AG10803 (cell line): ENCODE measurements around the gene PSTPIP1.

Source experiments
- DNase-seq: peaks from one replicate; pipeline ENCODE4 v3.0.0; 2010; ENCODE audit warnings: low read depth
- H3K4me3 ChIP-seq: 2 replicates; pipeline ENCODE4 v1.5.1; 2011; ENCODE audit warnings: mild to moderate bottlenecking, low read length, control low read depth
- TF ChIP-seq, protein P1 (sequence below): conservative IDR thresholded peaks from 2 replicates; pipeline ENCODE4 v1.5.1; 2011; ENCODE audit warnings: mild to moderate bottlenecking, low read length, control low read depth, inconsistent platforms

The PSTPIP1 gene

DNA sequence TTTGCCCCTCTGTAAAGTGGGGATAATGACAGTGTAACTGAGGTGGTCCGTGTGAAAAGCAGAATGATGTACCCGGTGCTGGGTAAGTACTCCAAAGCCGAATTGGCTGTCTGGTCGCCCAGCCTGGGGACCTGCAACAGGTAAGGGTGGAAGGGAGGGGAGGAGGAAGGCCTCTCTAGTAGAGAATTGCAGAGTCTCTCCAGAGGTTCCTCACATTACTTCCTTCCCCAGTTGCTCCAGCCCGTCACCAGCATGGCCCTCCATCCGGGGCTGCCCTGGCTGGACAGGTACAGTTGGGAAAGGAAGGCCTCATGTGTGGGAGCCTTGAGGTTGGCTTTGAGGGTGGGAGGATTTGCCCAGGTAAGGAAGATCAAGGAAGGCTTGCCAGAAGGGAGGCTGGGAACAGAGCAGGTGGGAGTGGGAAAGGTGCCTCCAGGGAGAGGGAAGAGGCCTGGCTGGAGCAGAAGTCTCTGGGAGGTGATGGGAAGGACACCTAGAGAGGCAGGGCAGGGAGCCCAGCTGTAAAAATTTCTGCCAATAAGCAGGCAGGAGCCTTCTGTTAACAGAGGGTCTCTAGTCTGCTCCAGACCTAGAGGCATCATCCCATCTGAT is 1.7 kb upstream of the PSTPIP1 start:
- no peak overlapping the region for H3K4me3 ChIP-seq
- no peak for DNase-seq
- TF ChIP-seq, protein P1, sequence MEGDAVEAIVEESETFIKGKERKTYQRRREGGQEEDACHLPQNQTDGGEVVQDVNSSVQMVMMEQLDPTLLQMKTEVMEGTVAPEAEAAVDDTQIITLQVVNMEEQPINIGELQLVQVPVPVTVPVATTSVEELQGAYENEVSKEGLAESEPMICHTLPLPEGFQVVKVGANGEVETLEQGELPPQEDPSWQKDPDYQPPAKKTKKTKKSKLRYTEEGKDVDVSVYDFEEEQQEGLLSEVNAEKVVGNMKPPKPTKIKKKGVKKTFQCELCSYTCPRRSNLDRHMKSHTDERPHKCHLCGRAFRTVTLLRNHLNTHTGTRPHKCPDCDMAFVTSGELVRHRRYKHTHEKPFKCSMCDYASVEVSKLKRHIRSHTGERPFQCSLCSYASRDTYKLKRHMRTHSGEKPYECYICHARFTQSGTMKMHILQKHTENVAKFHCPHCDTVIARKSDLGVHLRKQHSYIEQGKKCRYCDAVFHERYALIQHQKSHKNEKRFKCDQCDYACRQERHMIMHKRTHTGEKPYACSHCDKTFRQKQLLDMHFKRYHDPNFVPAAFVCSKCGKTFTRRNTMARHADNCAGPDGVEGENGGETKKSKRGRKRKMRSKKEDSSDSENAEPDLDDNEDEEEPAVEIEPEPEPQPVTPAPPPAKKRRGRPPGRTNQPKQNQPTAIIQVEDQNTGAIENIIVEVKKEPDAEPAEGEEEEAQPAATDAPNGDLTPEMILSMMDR = no peak

DNA sequence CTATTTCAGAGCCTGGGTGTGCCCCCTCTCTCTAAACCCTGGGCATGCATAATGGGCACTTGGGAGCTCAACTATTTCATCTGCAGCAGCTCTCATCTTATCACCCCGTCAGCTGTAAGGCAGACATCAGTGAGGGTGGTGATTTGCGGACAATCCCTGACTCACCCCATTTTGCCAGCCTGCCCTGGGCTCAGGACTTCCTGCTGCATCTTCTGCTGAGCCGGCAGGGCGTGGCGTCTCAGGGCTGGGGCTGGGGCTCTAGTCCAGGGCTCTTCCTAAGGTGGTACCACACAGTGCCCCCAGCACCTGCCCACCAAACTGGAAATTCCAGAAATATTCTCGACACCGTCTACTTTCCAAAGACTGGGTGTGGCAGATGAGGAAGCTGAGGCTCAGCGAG is 925 bp upstream of the PSTPIP1 start:
- H3K4me3 ChIP-seq = no peak overlapping the region
- no peak for DNase-seq
- TF ChIP-seq, protein P1 = no peak

DNA sequence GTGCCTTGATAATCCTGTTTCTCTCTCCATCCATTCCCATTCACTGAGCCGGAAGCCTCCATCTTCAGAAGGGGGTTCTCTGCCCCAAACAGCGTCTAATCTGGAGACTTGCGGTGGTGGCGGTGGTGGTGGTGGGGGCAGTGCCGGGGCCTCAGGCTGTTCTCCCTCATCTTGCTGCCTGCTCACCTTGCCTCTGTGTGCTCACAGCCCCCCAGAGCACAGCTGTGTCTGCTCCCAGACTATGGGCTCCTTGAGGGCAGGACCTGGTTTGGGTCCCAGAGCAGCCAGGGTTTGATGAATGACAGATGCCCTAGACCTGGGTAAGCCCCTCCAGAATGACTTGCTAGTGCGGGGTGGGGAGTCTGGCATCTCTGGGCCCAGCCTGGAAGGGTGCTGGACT is 430 bp upstream of the PSTPIP1 start:
- DNase-seq = no peak
- TF ChIP-seq, protein P1 = no peak

DNA sequence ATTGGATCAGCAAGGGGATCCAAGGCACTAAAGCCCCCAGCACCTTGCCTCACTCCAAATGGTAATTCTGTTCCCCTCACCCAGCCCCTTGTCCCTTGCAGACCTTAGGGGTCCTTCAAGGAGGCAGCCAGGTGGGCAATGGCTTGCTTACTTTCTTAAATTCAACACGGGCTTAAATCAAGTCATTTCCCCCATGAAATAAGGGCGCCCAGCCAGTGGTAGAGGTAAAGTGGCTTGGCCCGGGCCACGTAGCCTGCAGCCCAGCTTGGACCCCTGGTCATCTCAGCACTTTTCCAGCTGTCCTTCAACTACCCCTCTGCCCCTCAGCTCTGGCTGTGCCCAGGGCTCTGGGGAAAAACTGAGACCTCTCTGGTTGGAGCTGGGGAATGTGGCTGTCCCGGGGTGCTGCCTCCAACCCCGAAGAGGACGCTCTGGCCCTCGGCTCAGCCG is 1.2 kb downstream of the PSTPIP1 start:
- no peak overlapping the region for H3K4me3 ChIP-seq
- TF ChIP-seq, protein P1 = no peak
- no peak for DNase-seq

More for the DNA sequence above, 430 bp upstream of the PSTPIP1 start:
- no peak overlapping the region for H3K4me3 ChIP-seq

DNA sequence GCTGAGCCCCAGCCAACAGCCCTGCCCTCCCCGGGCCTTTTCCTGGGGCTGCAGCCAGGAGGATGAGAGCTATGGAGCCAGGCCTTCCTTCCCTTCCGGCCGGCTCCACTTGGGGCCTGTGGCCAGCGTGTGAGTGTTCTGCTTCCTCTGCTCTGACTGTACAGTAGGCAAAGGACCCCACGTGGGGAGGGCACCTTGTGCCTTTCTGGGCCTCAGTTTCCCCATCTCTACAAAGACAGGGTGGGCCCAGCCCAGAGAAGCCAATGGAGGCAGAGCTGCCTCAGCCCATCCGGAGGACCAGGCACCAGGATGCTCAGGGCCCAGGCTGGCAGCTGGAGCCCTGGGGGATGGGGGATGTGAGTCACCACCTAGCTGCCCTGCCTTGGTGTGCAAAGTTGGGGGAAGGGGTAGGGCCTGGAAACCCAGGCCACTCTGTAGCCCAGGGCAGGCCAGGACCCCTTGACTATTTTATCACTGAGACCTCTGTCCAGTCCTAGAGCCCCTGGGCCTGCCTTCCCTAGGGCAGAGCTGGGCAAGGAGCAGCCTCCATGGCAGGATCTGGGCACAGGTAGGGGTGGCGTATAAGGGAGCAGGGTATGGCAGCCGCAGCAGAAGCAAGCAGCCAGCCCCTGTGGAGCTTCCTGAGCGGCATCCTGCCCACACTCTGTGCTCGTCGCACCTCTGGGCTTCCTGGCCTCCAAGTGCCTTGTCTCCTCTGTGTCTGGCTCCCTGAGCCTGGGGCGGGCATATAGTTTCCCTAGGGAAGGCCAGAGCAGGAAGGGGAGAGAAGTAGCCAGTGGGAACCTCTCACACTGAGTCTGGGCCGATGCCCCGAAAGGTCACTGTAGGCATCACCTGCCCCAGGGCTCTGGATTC is 1.8 kb downstream of the PSTPIP1 start:
- peak; percentile 41 for DNase-seq
- TF ChIP-seq, protein P1 = no peak; the same call in 1 of the 2 replicates
- H3K4me3 ChIP-seq = no peak overlapping the region

DNA sequence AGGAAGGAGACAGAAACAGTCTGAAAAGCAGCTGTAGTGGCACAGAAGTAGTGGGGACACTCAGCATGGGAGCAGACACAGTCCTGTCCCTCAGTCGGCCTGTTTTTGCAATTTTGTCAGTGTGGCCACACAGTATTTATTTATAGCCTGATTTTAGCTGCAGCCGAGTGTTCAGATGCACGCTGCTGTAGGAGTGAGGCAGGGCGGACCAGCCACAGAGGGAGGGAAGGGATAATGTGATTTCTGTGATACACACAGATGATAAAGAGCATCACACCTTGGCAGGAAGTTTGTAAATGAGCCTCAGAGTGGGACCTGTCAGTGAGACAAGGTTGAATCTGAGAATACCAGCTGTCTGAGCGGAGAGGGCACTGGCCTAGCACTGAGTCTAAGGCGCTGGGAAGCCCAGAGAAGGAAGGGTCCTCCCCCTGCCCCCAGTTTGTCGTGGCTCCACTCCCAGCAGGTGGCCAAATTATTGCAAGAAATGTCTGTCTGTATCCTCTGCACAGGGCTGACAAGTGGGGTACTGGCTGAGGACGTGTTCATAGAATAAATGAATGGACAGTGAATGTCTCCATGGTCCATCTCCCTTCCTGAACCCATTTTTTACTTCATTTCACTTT is 3.8 kb downstream of the PSTPIP1 start:
- no peak for DNase-seq
- TF ChIP-seq, protein P1 = no peak
- no peak overlapping the region for H3K4me3 ChIP-seq
